HG03135 (cell line): Measurements from ENCODE around the gene TEX50.
"Not testable (repeated sequence)": the region's sequence is repeated elsewhere in the genome, so short reads cannot be mapped to it uniquely, and the experiment has no call there.

ENCODE experiments used
- ATAC-seq: cut with Tn5 transposase; IDR thresholded peaks from one replicate; pipeline ENCODE4 v1.9.1; 2021; ENCODE audit warnings: mild to moderate bottlenecking, moderate library complexity; ENCODE audit not compliant: unreplicated experiment

The TEX50 gene

GRCh38 chr1:173661271-173661670, 26.1 kb downstream of the TEX50 start:
- ATAC-seq: no peak

DNA sequence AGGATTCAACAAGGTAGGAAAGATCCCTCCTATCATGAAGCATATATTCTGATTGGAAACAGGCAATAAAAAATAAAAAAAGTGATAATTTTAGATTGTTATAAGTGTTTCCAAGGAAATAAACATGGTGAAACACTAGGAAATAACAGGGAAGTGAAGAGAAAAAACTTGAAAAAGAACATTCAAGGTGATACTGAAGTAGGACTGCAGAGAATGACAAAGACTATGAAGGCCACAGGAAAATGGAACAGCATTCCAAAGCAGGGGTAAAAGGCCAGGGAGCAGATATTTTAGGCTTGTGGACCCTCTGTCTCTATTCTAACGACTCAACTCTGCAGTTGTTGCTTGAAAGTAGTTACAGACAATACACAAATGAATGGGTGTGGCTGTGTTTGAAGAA, 26.6 kb downstream of the TEX50 start:
- no peak for ATAC-seq

DNA sequence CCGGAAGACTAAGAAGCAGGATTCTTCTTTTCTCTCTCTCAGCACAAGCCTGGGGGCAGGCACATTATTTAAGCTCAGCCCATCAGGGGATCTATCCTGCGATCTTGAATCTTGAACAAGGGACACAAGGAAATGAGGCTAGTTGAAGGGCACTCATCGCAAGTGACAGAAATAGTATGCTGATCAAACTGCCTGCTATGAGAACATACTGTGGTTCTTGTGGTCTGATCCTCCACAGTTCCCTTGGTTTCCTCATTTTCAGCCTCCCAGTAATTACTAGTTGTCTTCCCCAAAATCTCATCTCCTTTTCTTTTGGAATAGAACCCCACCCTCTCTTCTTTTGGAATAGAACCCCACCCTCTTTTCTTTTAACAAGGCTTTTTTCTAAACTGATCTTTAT, 28.0 kb downstream of the TEX50 start:
- no peak for ATAC-seq

DNA sequence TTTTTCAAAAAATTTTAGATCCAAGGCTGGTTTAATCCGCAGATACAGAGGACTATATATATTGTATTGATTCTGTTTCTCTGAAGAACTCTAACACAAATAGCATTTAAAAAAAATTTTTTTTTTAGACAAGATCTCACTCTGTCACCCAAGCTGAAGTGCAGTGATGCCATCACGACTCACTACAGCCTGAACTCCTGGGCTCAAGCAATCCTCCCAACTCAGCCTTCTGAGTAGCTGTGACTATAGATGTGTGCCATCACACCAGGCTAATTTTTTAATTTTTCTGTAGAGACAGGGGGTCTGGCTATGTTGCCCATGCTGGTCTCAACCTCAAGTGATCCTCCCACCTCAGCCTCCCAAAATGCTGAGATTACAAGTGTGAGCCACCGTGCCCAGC, 31.5 kb downstream of the TEX50 start:
- no peak for ATAC-seq

- ATAC-seq: no peak
Measured at GRCh38 chr1:173669491-173669941, 34.4 kb downstream of the TEX50 start, which contains the start of gene ANKRD45. ANKRD45 (minus strand) TSS chr1:173669851; CDS start chr1:173659418, 10,433 bp downstream.

DNA sequence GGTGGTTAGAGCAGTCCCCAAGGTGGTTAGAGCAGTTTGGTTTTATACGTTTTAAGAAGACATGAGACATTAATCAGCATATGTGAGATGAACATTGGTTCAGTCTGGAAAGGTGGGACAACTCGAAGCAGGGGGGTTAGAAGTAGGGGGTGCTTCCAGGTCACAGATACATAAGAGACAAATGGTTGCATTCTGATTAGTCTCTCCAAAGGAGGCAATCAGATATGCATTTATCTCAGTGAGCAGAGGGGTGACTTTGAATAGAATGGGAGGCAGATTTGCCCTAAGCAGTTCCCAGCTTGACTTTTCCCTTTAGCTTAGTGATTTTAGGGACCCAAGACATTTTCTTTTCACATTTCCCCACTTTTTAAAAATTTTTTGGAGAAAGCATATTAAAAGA, 39.4 kb downstream of the TEX50 start:
- ATAC-seq: not testable (repeated sequence)

DNA sequence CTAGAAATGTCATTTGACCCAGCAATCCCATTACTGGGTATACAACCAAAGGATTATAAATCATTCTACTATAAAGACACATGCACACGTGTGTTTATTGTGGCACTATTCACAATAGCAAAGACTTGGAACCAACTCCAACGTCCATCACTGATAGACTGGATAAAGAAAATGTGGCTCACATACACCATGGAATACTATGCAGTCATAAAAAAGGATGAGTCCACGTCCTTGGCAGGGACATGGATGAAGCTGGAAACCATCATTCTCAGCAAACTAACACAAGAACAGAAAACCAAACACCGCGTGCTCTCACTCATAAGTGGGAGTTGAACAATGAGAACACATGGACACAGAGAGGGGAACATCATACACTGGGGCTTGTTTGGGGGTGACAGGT, 45.0 kb downstream of the TEX50 start:
- not testable (repeated sequence) for ATAC-seq

GRCh38 chr1:173682184-173682583, 47.0 kb downstream of the TEX50 start:
- ATAC-seq: no peak

GRCh38 chr1:173683838-173684237, 48.7 kb downstream of the TEX50 start:
- not testable (repeated sequence) for ATAC-seq

GRCh38 chr1:173685121-173685520, 50.0 kb downstream of the TEX50 start:
- not testable (repeated sequence) for ATAC-seq
